Neural crest cell (in vitro differentiated cells): ENCODE data around the gene SPRN. TPM values are rescaled to one million over a fixed set of nuclear protein-coding genes. Genes with fewer than 3 reads are reported as not detected.
A peak's percentile ranks its signal among the peaks of the same experiment; 100 is the strongest.
"Not testable (repeated sequence)": the region's sequence is repeated elsewhere in the genome, so short reads cannot be mapped to it uniquely, and the experiment has no call there.

Experiments used
- DNase-seq: peaks from one replicate; pipeline ENCODE4 v3.0.0; 2021; ENCODE audit warnings: low read depth, mixed read lengths, low spot score
- H3K27ac Mint-ChIP-seq: one replicate; pipeline ENCODE4 v1.8.0; 2021; ENCODE audit warnings: mild to moderate bottlenecking, mixed read lengths; ENCODE audit not compliant: unreplicated experiment
- H3K27me3 Mint-ChIP-seq: 2 replicates; pipeline ENCODE4 v1.8.0; 2021; ENCODE audit warnings: low read depth, mild to moderate bottlenecking, mixed read lengths
- H3K36me3 Mint-ChIP-seq: 2 replicates; pipeline ENCODE4 v1.8.0; 2021; ENCODE audit warnings: low read depth, mild to moderate bottlenecking, mixed read lengths
- H3K4me1 Mint-ChIP-seq: 2 replicates; pipeline ENCODE4 v1.8.0; 2021; ENCODE audit warnings: mixed read lengths
- H3K4me3 Mint-ChIP-seq: one replicate; pipeline ENCODE4 v1.8.0; 2021; ENCODE audit warnings: mild to moderate bottlenecking, mixed read lengths
- H3K9me3 Mint-ChIP-seq: 2 replicates; pipeline ENCODE4 v1.8.0; 2021; ENCODE audit warnings: mixed read lengths
- total RNA-seq: library from RNA; stranded (reverse); gene quantifications from 2 replicates; pipeline ENCODE4 v1.2.1, GENCODE V29; 2021
- TF ChIP-seq, protein P1 (sequence below): fragments of 200-600 bp; sonication (generic); conservative IDR thresholded peaks from 2 replicates; pipeline ENCODE4 v1.5.0; 2021; ENCODE audit warnings: antibody characterized with exemption, mild to moderate bottlenecking

SPRN gene
- total RNA-seq, 1 donor from 2014 or later, result 0.37 TPM

DNA sequence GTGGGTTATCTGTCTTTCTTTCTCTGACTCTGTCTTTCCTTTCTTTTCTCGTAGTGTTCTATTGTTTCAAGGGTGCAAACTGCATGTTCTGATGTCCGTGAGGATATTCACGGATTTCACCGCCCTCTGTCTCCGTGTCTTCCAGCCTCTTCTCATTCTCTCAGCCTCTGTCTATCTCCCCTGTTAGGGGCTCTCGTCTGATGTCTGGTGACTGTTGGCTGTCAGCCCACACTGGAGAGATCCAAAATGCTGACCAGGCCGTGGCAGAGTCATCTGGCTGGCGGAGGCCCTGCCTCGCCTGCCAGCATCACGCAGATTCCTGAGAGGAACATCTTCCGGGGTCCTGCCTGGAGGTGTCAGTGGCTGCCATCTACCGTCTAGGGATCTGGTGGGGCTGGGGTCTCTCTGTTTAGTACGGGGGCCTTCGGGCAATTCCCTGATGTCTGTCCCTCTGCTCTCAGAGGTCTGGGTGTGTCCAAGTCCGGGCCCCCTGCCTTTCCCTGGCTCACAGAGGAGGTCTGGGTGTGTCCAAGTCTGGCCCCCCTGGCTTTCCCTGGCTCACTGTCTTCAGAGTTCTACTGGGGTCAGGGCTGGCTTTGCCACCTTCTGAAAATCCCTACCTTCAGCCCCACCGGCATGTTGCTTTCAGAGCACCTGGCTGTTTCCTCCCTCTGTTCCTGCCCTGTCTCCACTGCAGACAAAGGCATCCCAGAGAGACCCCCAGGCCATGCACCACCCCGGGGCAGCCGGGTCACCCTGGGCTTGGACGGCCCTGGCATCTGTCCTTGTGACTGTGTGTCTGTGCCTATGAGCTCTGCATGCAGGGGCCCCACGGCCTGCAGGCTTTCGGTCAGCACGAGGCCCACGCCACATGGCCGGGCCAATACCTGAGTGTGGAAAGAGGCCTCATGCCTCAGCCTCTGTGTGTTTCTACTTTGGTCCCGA is 15.4 kb upstream of the SPRN start:
- H3K36me3 Mint-ChIP-seq, result peaks cover 11% of the 10 kb centered on the region
- H3K4me1 Mint-ChIP-seq, result no peaks in the 10 kb centered on the region
- TF ChIP-seq, protein P1, sequence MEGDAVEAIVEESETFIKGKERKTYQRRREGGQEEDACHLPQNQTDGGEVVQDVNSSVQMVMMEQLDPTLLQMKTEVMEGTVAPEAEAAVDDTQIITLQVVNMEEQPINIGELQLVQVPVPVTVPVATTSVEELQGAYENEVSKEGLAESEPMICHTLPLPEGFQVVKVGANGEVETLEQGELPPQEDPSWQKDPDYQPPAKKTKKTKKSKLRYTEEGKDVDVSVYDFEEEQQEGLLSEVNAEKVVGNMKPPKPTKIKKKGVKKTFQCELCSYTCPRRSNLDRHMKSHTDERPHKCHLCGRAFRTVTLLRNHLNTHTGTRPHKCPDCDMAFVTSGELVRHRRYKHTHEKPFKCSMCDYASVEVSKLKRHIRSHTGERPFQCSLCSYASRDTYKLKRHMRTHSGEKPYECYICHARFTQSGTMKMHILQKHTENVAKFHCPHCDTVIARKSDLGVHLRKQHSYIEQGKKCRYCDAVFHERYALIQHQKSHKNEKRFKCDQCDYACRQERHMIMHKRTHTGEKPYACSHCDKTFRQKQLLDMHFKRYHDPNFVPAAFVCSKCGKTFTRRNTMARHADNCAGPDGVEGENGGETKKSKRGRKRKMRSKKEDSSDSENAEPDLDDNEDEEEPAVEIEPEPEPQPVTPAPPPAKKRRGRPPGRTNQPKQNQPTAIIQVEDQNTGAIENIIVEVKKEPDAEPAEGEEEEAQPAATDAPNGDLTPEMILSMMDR, result no peak
- peaks cover 15% of the 10 kb centered on the region for H3K9me3 Mint-ChIP-seq
- no peaks in the 10 kb centered on the region for H3K27me3 Mint-ChIP-seq
- no peak for DNase-seq
- no peak overlapping the region for H3K27ac Mint-ChIP-seq
- H3K4me3 Mint-ChIP-seq, result no peak overlapping the region

DNA sequence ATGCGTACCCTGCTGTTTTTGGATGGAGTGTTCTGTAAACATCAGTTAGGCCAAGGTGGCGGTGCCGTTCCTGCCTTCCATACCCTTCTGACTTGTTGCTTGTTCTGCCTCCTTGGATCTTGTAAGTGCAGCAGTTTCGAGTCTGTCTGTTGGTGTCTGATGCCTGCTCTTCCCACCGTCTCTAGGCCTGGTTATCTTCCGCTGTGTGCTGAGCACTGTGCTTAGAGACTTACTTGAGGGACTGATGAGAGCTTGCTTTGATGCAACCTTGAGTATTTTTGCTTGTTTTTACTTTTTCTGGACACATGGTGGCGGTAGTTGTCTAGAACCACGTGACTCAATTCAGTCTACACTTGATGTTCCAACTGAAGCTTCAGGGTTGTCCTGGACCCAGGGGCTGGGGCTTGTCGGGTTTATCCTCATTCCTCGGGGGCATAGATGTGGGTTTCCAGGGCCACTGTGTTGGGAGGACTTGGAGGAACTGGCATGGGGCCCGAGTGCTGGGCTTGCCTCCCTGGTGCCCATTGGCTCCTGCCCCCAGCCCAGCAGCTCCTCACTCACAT is 14.4 kb upstream of the SPRN start:
- Mint-ChIP-seq H3K4me3 (no peak overlapping the region), H3K27ac (no peak overlapping the region), H3K27me3 (no peaks in the 10 kb centered on the region), H3K36me3 (peaks cover 11% of the 10 kb centered on the region), H3K9me3 (peaks cover 15% of the 10 kb centered on the region), H3K4me1 (no peaks in the 10 kb centered on the region)
- TF ChIP-seq, protein P1, result no peak
- no peak for DNase-seq

DNA sequence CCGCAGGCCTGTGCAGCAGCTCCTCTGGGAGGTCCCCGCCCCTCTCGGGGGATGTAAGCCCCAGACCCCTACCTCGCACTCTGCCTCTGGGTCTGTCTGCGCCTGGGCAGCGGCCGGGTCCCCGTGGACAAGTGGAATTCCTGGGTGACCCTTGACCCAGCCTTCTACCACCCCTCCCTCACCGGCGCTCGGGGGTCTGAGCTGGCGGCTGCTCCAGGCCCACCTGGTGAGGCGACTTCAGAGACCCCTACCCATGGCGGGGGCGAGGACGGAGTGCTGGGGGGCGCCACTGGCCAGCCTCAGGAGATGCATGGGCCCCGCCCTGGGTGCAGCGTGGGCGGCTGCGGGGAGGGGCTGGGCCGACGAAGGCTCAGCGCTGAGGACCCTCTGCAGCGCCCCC is 8.4 kb upstream of the SPRN start:
- H3K27me3 Mint-ChIP-seq, H3K4me1 Mint-ChIP-seq, H3K27ac Mint-ChIP-seq, DNase-seq, H3K4me3 Mint-ChIP-seq, H3K36me3 Mint-ChIP-seq, H3K9me3 Mint-ChIP-seq: not testable (repeated sequence)

DNA sequence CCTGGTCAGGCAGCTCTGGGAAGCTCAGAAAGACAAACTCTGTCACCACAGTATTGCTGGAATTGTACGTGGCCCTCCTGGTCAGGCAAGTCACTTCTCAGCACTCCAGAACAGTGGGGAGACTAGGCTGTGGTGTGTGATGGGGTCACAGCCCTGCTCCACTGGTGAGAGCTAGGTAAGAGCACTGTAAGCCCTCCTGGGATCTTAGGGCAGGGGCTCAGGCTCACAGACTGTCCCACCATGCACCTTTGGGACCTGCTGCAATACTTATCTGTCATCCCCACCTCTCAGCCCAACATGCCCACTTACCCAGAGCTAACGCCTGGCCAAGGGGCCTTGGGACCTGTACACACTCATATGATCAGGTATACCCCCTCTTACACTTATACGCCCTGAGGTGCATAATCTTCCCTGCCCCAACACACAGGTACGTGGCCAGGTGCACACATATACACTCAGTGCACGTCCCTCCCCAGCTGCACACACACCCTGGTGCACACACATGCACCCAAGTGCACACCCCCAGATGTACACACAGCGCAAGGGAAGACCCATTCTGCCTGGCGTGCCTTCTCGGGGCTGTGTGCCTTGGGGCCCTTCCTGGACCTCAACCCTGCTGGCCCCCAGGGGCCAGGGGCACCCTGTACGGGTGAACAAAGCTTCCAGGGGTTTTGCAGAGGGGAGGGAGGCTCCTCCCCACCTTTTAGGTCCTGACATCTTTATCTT is 7.6 kb upstream of the SPRN start:
- not testable (repeated sequence) for H3K9me3 Mint-ChIP-seq, DNase-seq, H3K36me3 Mint-ChIP-seq, H3K27ac Mint-ChIP-seq, H3K27me3 Mint-ChIP-seq, H3K4me1 Mint-ChIP-seq, H3K4me3 Mint-ChIP-seq

DNA sequence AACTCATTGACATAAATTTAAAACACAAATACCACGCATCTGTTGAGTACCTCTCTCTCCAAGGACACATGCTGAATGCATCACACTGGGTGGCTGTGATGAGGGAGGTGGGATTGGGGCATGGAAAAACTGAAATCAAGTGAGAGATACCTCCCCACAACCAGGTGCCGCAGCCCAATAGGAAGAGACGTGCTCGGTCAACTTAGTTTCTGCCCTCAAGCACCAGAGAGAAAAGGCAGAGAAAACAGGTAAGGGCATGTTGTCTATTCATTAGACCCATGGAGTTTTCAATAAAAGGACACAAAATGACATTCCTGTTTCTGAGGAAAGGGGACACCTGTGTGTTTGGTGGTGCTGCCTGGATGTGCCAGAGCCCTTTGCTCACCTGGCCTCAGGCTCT is 5.1 kb upstream of the SPRN start:
- not testable (repeated sequence) for H3K36me3 Mint-ChIP-seq, H3K9me3 Mint-ChIP-seq, H3K27me3 Mint-ChIP-seq, H3K27ac Mint-ChIP-seq, H3K4me1 Mint-ChIP-seq, DNase-seq
- H3K4me3 Mint-ChIP-seq, result peak overlapping the region; percentile 59

DNA sequence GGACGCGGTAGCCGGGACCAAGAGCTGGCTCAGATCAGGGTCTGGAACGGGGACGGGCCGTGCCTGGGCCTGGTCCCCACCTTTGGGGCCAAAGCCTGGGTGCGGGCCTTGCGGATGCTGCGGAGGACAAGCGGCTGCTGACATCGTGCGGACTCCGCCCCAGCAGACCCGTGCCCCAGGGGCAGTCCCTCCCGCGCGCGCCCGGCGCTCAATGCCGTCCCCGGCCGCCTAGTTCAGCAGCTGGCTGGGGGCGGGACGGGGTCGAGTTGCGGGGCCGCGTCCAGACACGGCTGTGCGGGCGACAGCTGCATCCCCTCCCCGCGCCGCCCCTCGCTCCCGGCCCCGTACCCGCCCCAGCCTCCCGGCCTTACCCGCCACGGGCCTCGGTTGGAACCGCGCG is 323 bp downstream of the SPRN start:
- peaks cover 27% of the 10 kb centered on the region for H3K27me3 Mint-ChIP-seq
- H3K27ac Mint-ChIP-seq, H3K4me1 Mint-ChIP-seq, DNase-seq, H3K9me3 Mint-ChIP-seq, H3K4me3 Mint-ChIP-seq, H3K36me3 Mint-ChIP-seq: not testable (repeated sequence)

DNA sequence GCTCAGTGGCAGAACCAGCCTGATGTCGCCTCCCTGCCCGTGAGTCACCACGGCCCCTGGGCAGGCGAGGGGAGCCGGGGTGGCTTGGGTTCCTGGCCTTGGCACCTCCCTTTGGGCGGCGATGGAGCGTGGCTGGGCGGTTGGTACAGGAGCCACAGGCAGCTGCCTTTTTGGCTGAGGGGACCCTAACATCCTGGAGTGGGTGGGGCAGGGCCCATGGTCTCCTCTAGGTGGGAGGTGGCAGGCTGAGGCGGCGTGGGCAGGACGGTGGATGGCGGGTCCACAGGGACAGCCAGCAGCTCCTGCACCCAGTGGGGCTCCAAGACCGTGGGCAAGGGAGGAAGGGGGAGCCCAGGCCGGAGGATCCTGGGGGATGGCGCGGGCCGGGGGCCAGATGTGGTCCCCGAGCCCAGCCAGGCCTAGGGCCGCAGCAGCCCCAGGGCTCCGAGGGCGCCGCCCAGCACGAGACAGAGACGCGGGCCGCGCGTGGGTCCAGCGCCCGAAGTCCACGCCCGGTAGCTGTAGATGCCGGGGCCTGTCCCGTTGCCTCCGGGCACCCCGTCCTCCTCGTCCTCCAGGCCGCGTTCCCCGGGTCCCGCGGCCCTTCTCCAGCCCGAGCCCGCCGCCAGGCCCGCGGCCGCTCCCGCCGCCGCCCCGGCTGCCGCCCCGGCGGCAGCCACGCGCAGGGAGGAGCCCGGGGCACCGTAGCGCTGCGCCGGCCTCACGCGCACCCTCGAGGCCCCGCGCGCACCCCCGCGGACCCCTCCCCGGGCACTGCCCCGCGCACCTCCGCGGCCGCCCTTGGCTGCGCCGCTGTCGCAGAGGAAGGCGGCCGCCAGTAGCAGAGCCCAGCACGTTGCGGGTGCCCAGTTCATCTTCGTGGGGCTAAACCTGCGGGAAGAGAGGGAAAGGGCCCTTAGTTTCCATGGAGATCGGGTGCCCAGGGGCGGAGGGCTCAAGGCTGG is 1.3 kb downstream of the SPRN start:
- peaks cover 27% of the 10 kb centered on the region for H3K27me3 Mint-ChIP-seq
- H3K36me3 Mint-ChIP-seq, result peaks cover 5% of the 10 kb centered on the region
- H3K27ac Mint-ChIP-seq, result no peak overlapping the region
- no peak for DNase-seq
- no peaks in the 10 kb centered on the region for H3K4me1 Mint-ChIP-seq
- peak overlapping the region; percentile 47 for H3K4me3 Mint-ChIP-seq
- TF ChIP-seq, protein P1, result no peak
- no peaks in the 10 kb centered on the region for H3K9me3 Mint-ChIP-seq
